Measurements from ENCODE around the gene ANAPC5. TPM values are rescaled to one million over a fixed set of nuclear protein-coding genes. Genes with fewer than 3 reads are reported as not detected.
A peak's percentile ranks its signal among the peaks of the same experiment; 100 is the strongest.

ANAPC5 gene
- total RNA-seq, 1 donor from 2014 or later: 85.8 TPM

DNA sequence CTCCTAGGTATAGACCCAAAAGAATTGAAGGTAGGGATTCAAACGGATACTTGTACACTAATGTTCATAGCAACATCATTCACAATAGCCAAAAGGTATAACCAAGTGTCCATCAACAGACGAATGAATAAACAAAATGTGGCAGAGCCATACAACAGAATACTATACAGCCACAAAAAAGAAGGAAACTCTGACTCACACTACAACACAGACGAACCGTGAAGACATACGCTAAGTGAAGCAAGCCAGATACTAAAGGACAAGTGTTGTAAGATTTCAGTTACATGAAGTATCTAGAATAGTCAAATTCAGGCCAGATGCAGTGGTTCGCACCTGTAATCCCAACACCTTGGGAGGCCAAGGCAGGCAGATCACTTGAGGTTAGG is 74.8 kb downstream of the ANAPC5 start:
- H3K27ac ChIP-seq (ENCODE audit: low read depth, low read length): peak overlapping the region; percentile 32
- no peaks in the 10 kb centered on the region for H3K27me3 ChIP-seq (ENCODE audit: insufficient read depth, low read length)
- H4K20me1 ChIP-seq (ENCODE audit: insufficient read depth, low read length): peaks cover 39% of the 10 kb centered on the region
- H3K4me1 ChIP-seq (ENCODE audit: insufficient read depth, low read length): peaks cover 20% of the 10 kb centered on the region
- H2AFZ ChIP-seq (ENCODE audit: low read depth, low read length): no peak overlapping the region
- no peaks in the 10 kb centered on the region for H3K4me1 Mint-ChIP-seq (ENCODE audit: low read depth, unreplicated experiment)
- FAIRE-seq (no peak), DNase-seq (ENCODE audit: low read depth) (no peak)
- no peaks in the 10 kb centered on the region for H3K79me2 ChIP-seq (ENCODE audit: insufficient read depth, low read length)
- no peaks in the 10 kb centered on the region for H3K36me3 ChIP-seq (ENCODE audit: insufficient read depth, low read length)
- TF ChIP-seq, protein P1, sequence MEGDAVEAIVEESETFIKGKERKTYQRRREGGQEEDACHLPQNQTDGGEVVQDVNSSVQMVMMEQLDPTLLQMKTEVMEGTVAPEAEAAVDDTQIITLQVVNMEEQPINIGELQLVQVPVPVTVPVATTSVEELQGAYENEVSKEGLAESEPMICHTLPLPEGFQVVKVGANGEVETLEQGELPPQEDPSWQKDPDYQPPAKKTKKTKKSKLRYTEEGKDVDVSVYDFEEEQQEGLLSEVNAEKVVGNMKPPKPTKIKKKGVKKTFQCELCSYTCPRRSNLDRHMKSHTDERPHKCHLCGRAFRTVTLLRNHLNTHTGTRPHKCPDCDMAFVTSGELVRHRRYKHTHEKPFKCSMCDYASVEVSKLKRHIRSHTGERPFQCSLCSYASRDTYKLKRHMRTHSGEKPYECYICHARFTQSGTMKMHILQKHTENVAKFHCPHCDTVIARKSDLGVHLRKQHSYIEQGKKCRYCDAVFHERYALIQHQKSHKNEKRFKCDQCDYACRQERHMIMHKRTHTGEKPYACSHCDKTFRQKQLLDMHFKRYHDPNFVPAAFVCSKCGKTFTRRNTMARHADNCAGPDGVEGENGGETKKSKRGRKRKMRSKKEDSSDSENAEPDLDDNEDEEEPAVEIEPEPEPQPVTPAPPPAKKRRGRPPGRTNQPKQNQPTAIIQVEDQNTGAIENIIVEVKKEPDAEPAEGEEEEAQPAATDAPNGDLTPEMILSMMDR (IDR thresholded peaks at IDR 0.05; ENCODE audit: insufficient read depth, low read depth, low read length): no peak
- TF ChIP-seq EZH2 (IDR thresholded peaks at IDR 0.05; ENCODE audit: insufficient read depth, low read length): no peak
- H3K4me3 ChIP-seq (ENCODE audit: insufficient read depth, low read depth, low read length): no peak overlapping the region
- peak overlapping the region; percentile 56 for H3K4me2 ChIP-seq (ENCODE audit: low read length)
- peaks cover 12% of the 10 kb centered on the region for H3K36me3 Mint-ChIP-seq (ENCODE audit: low read depth, unreplicated experiment)
- H3K9ac ChIP-seq (ENCODE audit: low read length): peak overlapping the region; percentile 2
- H3K9me3 ChIP-seq (ENCODE audit: insufficient read depth, low read depth, low read length): no peaks in the 10 kb centered on the region
- H3K9me3 Mint-ChIP-seq (ENCODE audit: unreplicated experiment): no peaks in the 10 kb centered on the region
- no peak overlapping the region for H3K27ac Mint-ChIP-seq (ENCODE audit: unreplicated experiment)
- H3K4me3 Mint-ChIP-seq (ENCODE audit: unreplicated experiment): no peak overlapping the region
- H3K27me3 Mint-ChIP-seq (ENCODE audit: low read depth, unreplicated experiment): no peaks in the 10 kb centered on the region

GRCh38 chr12:121274036-121274763 is 78.0 kb downstream of the ANAPC5 start:
- DNase-seq (ENCODE audit: low read depth) (no peak), FAIRE-seq (no peak)
- H3K27me3 ChIP-seq (ENCODE audit: insufficient read depth, low read length): no peaks in the 10 kb centered on the region
- H3K4me2 ChIP-seq (ENCODE audit: low read length): no peak overlapping the region
- TF ChIP-seq EZH2 (IDR thresholded peaks at IDR 0.05; ENCODE audit: insufficient read depth, low read length): no peak
- TF ChIP-seq, protein P1 (IDR thresholded peaks at IDR 0.05; ENCODE audit: insufficient read depth, low read depth, low read length): no peak
- H3K36me3 ChIP-seq (ENCODE audit: insufficient read depth, low read length): peaks cover 2% of the 10 kb centered on the region
- H3K4me1 ChIP-seq (ENCODE audit: insufficient read depth, low read length): peaks cover 14% of the 10 kb centered on the region
- no peaks in the 10 kb centered on the region for H3K4me1 Mint-ChIP-seq (ENCODE audit: low read depth, unreplicated experiment)
- H3K27me3 Mint-ChIP-seq (ENCODE audit: low read depth, unreplicated experiment): no peaks in the 10 kb centered on the region
- H3K36me3 Mint-ChIP-seq (ENCODE audit: low read depth, unreplicated experiment): peaks cover 23% of the 10 kb centered on the region
- peaks cover 26% of the 10 kb centered on the region for H4K20me1 ChIP-seq (ENCODE audit: insufficient read depth, low read length)
- no peak overlapping the region for H3K9ac ChIP-seq (ENCODE audit: low read length)
- H3K27ac Mint-ChIP-seq (ENCODE audit: unreplicated experiment): no peak overlapping the region
- H3K27ac ChIP-seq (ENCODE audit: low read depth, low read length): no peak overlapping the region
- no peak overlapping the region for H3K4me3 Mint-ChIP-seq (ENCODE audit: unreplicated experiment)
- H3K9me3 ChIP-seq (ENCODE audit: insufficient read depth, low read depth, low read length): no peaks in the 10 kb centered on the region
- no peaks in the 10 kb centered on the region for H3K79me2 ChIP-seq (ENCODE audit: insufficient read depth, low read length)
- no peak overlapping the region for H3K4me3 ChIP-seq (ENCODE audit: insufficient read depth, low read depth, low read length)
- no peak overlapping the region for H2AFZ ChIP-seq (ENCODE audit: low read depth, low read length)
- H3K9me3 Mint-ChIP-seq (ENCODE audit: unreplicated experiment): no peaks in the 10 kb centered on the region

- FAIRE-seq: no peak
- Histone ChIP-seq H4K20me1 (ENCODE audit: insufficient read depth, low read length) (peaks cover 20% of the 10 kb centered on the region), H3K79me2 (ENCODE audit: insufficient read depth, low read length) (no peaks in the 10 kb centered on the region), H3K36me3 (ENCODE audit: insufficient read depth, low read length) (peaks cover 10% of the 10 kb centered on the region), H3K27ac (ENCODE audit: low read depth, low read length) (no peak overlapping the region), H3K9me3 (ENCODE audit: insufficient read depth, low read depth, low read length) (no peaks in the 10 kb centered on the region), H2AFZ (ENCODE audit: low read depth, low read length) (no peak overlapping the region), H3K9ac (ENCODE audit: low read length) (no peak overlapping the region), H3K4me3 (ENCODE audit: insufficient read depth, low read depth, low read length) (no peak overlapping the region), H3K4me1 (ENCODE audit: insufficient read depth, low read length) (peaks cover 6% of the 10 kb centered on the region), H3K4me2 (ENCODE audit: low read length) (no peak overlapping the region), H3K27me3 (ENCODE audit: insufficient read depth, low read length) (no peaks in the 10 kb centered on the region)
- Mint-ChIP-seq H3K27ac (ENCODE audit: unreplicated experiment) (no peak overlapping the region), H3K4me3 (ENCODE audit: unreplicated experiment) (no peak overlapping the region), H3K9me3 (ENCODE audit: unreplicated experiment) (no peaks in the 10 kb centered on the region), H3K36me3 (ENCODE audit: low read depth, unreplicated experiment) (peaks cover 21% of the 10 kb centered on the region), H3K27me3 (ENCODE audit: low read depth, unreplicated experiment) (no peaks in the 10 kb centered on the region), H3K4me1 (ENCODE audit: low read depth, unreplicated experiment) (no peaks in the 10 kb centered on the region)
- TF ChIP-seq EZH2 (IDR thresholded peaks at IDR 0.05; ENCODE audit: insufficient read depth, low read length): no peak
- TF ChIP-seq, protein P1 (IDR thresholded peaks at IDR 0.05; ENCODE audit: insufficient read depth, low read depth, low read length): no peak
- no peak for DNase-seq (ENCODE audit: low read depth)
Measured at GRCh38 chr12:121273364-121273896, 78.8 kb downstream of the ANAPC5 start.
